ENCODE measurements around the gene AK1. TPM values are rescaled to one million over a fixed set of nuclear protein-coding genes. Genes with fewer than 3 reads are reported as not detected.

AK1 gene
- total and polyA plus RNA-seq, 12 donors = 500 to 1,050 (median 731) TPM

DNA sequence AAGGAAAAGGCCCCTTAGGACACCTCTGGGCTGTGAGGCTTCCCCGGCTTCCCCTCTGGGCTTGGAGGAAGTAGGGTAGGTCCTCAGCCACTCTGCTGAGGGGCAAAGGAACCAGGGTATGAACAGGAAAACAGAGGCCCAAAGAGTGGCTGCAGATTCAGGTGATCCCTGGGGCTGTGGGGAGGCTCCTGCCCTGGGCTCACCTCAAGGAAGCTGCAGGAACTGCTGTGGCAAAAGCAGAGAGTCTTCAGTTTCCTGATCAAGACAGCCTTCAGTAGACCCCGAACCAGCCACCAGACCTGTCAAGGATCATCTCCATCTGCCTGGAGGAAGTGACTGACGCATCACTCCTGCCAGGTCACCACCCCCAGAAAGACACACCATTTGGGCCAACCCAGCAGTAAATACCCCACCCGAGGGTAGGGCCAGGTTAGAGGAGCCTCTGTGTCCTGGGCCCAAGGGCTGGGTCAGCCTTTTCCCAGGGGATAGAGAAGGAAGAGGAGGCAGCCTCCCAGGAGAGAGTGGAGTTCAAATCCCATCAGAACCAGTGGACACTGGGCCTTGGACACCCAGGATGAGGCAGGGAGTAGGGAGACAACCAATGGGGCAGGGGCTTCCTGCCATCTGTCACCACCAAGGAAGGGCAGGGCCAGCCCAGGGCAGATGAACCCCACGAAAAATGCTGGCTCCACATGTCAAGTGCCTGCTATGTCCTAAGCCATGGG is 27.7 kb upstream of the AK1 start:
- WGBS, 2 donors = 68 to 73% methylated on average over 5 of the region's 5 CpGs
- DNase-seq = no peak
- H3K4me3 ChIP-seq = peak overlapping the region in 1 of 10 donors; percentile 46
- no peaks in the 10 kb centered on the region for H3K9me3 ChIP-seq
- intact Hi-C loops (cut with DNase I) = no loop called here
- no peaks in the 10 kb centered on the region for H3K27me3 ChIP-seq
- peak in 6 of 8 donors; percentile 3 to 20 (median 10) for ATAC-seq
- peaks cover 0 to 25% (median 11%) of the 10 kb centered on the region in 9 donors for H3K36me3 ChIP-seq
- H3K4me1 ChIP-seq = peaks cover 19 to 56% (median 42%) of the 10 kb centered on the region in 9 donors
- TF ChIP-seq, protein P1, sequence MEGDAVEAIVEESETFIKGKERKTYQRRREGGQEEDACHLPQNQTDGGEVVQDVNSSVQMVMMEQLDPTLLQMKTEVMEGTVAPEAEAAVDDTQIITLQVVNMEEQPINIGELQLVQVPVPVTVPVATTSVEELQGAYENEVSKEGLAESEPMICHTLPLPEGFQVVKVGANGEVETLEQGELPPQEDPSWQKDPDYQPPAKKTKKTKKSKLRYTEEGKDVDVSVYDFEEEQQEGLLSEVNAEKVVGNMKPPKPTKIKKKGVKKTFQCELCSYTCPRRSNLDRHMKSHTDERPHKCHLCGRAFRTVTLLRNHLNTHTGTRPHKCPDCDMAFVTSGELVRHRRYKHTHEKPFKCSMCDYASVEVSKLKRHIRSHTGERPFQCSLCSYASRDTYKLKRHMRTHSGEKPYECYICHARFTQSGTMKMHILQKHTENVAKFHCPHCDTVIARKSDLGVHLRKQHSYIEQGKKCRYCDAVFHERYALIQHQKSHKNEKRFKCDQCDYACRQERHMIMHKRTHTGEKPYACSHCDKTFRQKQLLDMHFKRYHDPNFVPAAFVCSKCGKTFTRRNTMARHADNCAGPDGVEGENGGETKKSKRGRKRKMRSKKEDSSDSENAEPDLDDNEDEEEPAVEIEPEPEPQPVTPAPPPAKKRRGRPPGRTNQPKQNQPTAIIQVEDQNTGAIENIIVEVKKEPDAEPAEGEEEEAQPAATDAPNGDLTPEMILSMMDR (IDR thresholded peaks at IDR 0.05) = no peak
- peak overlapping the region; percentile 57 to 89 (median 84) for H3K27ac ChIP-seq

DNA sequence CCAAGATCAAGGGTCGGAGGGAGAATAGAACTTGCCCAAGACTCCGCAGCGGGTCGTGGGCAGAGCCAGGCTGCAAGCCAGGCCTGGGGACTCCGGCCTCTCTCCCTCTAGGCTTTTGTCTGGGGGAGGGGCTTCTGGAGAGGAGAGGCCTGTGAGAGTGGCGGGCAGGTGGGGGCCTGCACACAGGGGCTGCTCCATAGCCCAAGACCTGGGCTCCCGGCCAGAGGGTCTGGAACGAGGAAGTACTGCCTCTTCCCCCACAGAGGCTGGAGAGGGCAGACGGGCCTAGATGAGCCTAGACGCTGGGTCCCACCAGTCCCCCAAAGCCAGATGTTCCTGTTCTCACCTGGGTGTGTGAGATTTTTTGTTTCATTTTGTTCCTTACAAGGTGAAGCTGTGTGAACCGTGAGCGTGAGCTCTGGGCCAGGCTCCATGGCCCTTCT is 27.1 kb upstream of the AK1 start:
- H3K36me3 ChIP-seq = peaks cover 0 to 20% (median 6%) of the 10 kb centered on the region in 9 donors
- no peak for DNase-seq
- TF ChIP-seq, protein P1 (IDR thresholded peaks at IDR 0.05) = no peak
- H3K4me3 ChIP-seq = peak overlapping the region in 2 of 10 donors; percentile 15 to 46
- H3K27me3 ChIP-seq = no peaks in the 10 kb centered on the region
- 42 to 45% methylated on average over 12 of the region's 12 CpGs for WGBS, 2 donors
- ATAC-seq = peak; percentile 12 to 40 (median 28)
- intact Hi-C loops (cut with DNase I) = no loop called here
- no peaks in the 10 kb centered on the region for H3K9me3 ChIP-seq
- H3K27ac ChIP-seq = peak overlapping the region; percentile 57 to 89 (median 84)
- H3K4me1 ChIP-seq = peaks cover 24 to 62% (median 47%) of the 10 kb centered on the region in 9 donors

DNA sequence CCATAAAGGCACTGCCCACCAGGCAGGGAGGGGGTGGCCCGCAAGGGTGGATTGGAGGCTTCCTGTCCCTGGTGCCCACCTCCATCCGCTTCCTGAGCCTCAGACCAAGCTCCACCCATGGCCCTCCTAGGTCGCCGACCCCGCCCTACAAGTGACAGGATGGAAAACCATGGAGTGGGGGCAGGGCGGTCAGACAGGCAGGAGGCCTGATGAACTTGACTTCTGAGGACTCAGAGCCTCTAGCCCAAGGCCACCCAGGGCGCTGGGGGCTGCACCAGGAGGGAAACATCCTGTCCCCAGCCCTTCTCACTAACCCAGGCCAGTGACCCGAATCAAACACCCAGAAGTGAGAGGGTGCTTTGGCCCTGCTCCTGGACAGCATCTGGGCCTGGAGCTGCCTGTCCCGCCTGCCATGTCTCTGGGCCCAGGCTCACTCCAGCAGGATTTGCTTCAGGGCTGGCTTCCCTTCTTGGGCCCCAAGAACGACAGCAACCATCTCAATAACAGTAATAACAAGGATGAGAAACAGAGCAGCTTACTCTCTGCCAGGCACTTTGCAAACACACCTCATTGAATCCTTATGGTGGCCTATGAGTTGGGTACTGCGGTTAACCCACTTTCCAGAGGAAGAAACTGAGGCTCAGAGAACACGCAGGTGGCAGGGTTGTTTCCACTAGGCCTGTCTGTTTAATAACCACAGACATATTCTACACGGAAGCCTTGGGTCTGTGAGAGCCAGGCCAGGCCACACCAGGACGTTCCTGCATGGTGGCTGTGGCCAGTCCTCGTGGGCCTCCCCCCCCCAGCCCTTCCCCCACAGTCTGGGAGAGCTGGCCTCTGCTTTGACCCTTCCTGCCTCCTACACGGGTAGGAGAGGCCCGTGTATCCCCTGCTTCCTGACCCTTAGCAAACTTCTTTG is 26.3 kb upstream of the AK1 start:
- DNase-seq (peak; percentile 83 to 91), ATAC-seq (peak; percentile 41 to 78 (median 63))
- Histone ChIP-seq H3K9me3 (no peaks in the 10 kb centered on the region), H3K36me3 (peaks cover 0 to 14% (median 6%) of the 10 kb centered on the region in 9 donors), H3K27me3 (no peaks in the 10 kb centered on the region), H3K4me1 (peaks cover 25 to 65% (median 47%) of the 10 kb centered on the region in 9 donors), H3K4me3 (peak overlapping the region in 3 of 10 donors; percentile 15 to 46 (median 22)), H3K27ac (peak overlapping the region; percentile 57 to 89 (median 84))
- intact Hi-C loops (cut with DNase I) = no loop called here
- TF ChIP-seq, protein P1 (IDR thresholded peaks at IDR 0.05) = no peak
- WGBS, 2 donors = 40 to 49% methylated on average over 17 of the region's 17 CpGs
